ENCODE results near the gene LPAR2.

GRCh38 chr19:19635313-19635702 lies 7.3 kb upstream of the LPAR2 start:
- TF ChIP-seq, protein P1, sequence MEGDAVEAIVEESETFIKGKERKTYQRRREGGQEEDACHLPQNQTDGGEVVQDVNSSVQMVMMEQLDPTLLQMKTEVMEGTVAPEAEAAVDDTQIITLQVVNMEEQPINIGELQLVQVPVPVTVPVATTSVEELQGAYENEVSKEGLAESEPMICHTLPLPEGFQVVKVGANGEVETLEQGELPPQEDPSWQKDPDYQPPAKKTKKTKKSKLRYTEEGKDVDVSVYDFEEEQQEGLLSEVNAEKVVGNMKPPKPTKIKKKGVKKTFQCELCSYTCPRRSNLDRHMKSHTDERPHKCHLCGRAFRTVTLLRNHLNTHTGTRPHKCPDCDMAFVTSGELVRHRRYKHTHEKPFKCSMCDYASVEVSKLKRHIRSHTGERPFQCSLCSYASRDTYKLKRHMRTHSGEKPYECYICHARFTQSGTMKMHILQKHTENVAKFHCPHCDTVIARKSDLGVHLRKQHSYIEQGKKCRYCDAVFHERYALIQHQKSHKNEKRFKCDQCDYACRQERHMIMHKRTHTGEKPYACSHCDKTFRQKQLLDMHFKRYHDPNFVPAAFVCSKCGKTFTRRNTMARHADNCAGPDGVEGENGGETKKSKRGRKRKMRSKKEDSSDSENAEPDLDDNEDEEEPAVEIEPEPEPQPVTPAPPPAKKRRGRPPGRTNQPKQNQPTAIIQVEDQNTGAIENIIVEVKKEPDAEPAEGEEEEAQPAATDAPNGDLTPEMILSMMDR (conservative IDR thresholded peaks at IDR 0.05; ENCODE audit: low read length): no peak
- TF ChIP-seq EZH2phosphoT487 (IDR thresholded peaks at IDR 0.05; ENCODE audit: borderline replicate concordance): no peak
